ENCODE data around the gene CTCF. TPM values are rescaled to one million over a fixed set of nuclear protein-coding genes. Genes with fewer than 3 reads are reported as not detected.

The CTCF gene
- total RNA-seq, 4 donors from 2014 or later, result 36.2 to 50.1 (median 46.9) TPM

DNA sequence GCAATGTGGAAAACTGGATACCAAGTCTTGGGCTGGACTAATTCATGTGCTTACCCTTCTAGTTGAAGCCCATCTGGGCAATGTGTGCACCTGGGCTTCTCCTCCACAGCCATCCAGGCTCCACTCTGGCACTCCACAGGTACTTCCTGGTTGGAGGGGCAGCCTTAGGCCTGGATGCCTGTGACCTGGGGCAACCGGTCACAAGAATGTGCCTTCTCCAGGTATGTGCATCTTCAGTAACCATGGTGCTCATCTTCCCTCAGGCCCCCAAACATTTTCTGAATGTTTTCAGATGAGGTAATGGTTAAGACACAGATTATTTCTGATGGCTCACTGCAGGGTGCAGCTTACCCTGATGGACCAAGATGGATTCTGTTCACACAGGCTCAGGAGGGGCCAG lies 115.4 kb downstream of the CTCF start:
- H3K9me3 ChIP-seq, result no peaks in the 10 kb centered on the region
- no peak overlapping the region for H3K4me3 ChIP-seq
- no peak overlapping the region for H3K27ac ChIP-seq
- DNase-seq (ENCODE audit: low spot score in 2 of 2), result no peak
- WGBS, result 91% methylated on average over 1 of the region's 1 CpG
- no peak for TF ChIP-seq POLR2AphosphoS5 (IDR thresholded peaks at IDR 0.05)
- TF ChIP-seq, protein P1, sequence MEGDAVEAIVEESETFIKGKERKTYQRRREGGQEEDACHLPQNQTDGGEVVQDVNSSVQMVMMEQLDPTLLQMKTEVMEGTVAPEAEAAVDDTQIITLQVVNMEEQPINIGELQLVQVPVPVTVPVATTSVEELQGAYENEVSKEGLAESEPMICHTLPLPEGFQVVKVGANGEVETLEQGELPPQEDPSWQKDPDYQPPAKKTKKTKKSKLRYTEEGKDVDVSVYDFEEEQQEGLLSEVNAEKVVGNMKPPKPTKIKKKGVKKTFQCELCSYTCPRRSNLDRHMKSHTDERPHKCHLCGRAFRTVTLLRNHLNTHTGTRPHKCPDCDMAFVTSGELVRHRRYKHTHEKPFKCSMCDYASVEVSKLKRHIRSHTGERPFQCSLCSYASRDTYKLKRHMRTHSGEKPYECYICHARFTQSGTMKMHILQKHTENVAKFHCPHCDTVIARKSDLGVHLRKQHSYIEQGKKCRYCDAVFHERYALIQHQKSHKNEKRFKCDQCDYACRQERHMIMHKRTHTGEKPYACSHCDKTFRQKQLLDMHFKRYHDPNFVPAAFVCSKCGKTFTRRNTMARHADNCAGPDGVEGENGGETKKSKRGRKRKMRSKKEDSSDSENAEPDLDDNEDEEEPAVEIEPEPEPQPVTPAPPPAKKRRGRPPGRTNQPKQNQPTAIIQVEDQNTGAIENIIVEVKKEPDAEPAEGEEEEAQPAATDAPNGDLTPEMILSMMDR (IDR thresholded peaks at IDR 0.05), result no peak
- TF ChIP-seq POLR2A (IDR thresholded peaks at IDR 0.05), result no peak
- no peak for TF ChIP-seq EP300 (IDR thresholded peaks at IDR 0.05)
- H3K36me3 ChIP-seq, result peaks cover 10% of the 10 kb centered on the region
- peaks cover 44% of the 10 kb centered on the region for H3K4me1 ChIP-seq
- no peaks in the 10 kb centered on the region for H3K27me3 ChIP-seq

DNA sequence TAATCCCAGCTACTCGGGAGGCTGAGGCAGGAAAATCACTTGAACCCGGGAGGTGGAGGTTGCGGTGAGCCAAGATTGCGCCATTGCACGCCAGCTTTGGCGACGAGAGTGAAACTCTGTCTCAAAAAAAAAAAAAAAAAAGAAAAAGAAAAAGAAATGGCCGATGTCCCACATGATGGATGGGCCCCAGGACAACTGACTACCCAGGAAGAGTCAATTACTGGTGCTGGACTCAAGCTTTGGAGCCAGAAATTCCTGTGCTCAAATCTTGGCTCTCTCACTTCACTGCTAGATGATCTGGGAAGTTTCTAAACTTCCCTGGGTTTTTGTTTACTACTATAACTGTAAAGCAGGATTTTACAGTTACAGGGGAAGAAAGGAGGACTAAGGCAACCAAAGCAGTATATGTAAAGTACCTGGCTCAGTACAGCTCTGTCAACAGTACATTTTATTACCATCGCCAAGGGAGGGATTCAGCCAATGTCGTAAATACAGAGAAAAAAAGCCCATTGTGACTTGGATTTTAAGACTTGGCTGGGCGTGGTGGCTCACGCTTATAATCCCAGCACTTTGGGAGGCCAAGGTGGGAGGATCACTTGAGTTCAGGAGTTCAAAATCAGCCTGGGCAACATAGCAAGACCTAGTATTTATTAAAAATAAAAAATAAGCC lies 116.2 kb downstream of the CTCF start:
- no peak for DNase-seq (ENCODE audit: low spot score in 2 of 2)
- Histone ChIP-seq H3K4me1 (peaks cover 37% of the 10 kb centered on the region), H3K4me3 (no peak overlapping the region), H3K9me3 (no peaks in the 10 kb centered on the region), H3K27me3 (no peaks in the 10 kb centered on the region), H3K36me3 (peaks cover 10% of the 10 kb centered on the region), H3K27ac (no peak overlapping the region)
- TF ChIP-seq POLR2A (IDR thresholded peaks at IDR 0.05), result no peak
- 73% methylated on average over 12 of the region's 12 CpGs for WGBS

DNA sequence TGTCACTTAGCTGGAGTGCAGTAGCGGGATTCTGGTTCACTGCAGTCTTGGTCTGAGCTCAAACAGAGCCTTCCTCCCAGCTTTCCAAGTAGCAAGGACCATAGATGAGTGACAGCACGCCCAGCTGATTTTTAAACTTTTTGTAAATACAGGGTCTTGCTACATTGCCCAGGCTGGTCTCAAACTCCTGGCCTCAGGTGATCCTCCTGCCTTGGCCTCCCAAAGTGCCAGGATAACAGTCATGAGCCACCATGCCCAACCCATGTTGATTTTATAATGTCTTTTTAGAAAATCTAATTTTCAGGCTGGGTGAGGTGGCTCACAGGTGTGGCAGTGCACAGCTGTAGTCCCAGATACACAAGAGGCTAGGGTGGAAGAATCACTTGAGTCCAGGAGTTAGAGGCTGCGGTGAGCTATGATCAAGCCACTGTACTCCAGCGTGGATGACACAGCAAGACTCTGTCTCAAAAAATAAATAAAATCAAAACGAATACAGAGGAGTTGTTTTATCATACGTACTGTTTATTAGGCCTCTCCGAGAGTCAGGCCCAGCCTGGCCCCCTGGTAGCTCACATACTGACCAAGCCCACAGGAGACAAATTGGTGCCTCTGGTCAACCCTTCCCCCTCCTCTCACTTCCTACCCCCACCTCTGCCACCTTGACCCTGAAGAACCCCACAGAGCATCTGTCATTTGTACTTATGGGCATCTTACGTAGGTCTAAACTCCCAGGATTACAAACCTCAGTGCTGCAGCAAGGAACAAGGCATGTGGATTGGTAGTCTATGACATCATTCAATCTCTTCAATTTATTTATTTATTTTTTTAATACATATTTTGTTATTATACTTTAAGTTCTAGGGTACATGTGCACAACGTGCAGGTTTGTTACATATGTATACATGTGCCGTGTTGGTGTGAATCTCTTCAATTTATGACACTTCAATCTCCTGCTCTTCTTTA lies 117.9 kb downstream of the CTCF start:
- WGBS, result 93% methylated on average over 10 of the region's 10 CpGs
- TF ChIP-seq, protein P1 (IDR thresholded peaks at IDR 0.05), result no peak
- TF ChIP-seq EP300 (IDR thresholded peaks at IDR 0.05), result no peak
- TF ChIP-seq POLR2AphosphoS5 (IDR thresholded peaks at IDR 0.05), result no peak
- no peak for TF ChIP-seq POLR2A (IDR thresholded peaks at IDR 0.05)
- H3K4me1 ChIP-seq, result peaks cover 37% of the 10 kb centered on the region

DNA sequence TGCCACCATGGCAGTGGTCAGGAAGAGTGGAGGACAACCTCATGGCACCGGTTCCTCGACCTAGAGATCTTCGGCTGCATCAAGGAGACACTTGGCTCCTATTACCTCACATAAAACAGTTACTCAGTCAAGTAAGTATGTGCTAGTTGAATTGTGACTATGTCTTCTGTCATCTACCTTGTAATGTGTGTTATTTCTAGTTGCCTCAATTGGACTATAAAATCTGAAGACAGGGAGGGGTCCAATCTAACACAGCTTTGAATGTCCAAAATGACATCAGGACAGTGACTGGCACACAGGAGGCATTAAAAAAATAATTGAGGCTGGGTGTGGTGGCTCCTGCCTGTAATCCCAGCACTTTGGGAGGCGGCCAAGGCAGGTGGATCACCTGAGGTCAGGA lies 121.4 kb downstream of the CTCF start:
- Histone ChIP-seq H3K27me3 (no peaks in the 10 kb centered on the region), H3K36me3 (peaks cover 13% of the 10 kb centered on the region), H3K27ac (no peak overlapping the region), H3K4me3 (no peak overlapping the region), H3K4me1 (peaks cover 28% of the 10 kb centered on the region), H3K9me3 (no peaks in the 10 kb centered on the region)
- DNase-seq (ENCODE audit: low spot score in 2 of 2), result no peak
- TF ChIP-seq POLR2AphosphoS5 (IDR thresholded peaks at IDR 0.05), result no peak
- TF ChIP-seq POLR2A (IDR thresholded peaks at IDR 0.05), result no peak
- TF ChIP-seq, protein P1 (IDR thresholded peaks at IDR 0.05), result no peak
- no peak for TF ChIP-seq EP300 (IDR thresholded peaks at IDR 0.05)
- 74% methylated on average over 4 of the region's 4 CpGs for WGBS

More for the DNA sequence above, 117.9 kb downstream of the CTCF start:
- Histone ChIP-seq H3K27ac (no peak overlapping the region), H3K4me3 (no peak overlapping the region), H3K9me3 (no peaks in the 10 kb centered on the region), H3K36me3 (peaks cover 14% of the 10 kb centered on the region), H3K27me3 (no peaks in the 10 kb centered on the region)
- no peak for DNase-seq (ENCODE audit: low spot score in 2 of 2)

DNA sequence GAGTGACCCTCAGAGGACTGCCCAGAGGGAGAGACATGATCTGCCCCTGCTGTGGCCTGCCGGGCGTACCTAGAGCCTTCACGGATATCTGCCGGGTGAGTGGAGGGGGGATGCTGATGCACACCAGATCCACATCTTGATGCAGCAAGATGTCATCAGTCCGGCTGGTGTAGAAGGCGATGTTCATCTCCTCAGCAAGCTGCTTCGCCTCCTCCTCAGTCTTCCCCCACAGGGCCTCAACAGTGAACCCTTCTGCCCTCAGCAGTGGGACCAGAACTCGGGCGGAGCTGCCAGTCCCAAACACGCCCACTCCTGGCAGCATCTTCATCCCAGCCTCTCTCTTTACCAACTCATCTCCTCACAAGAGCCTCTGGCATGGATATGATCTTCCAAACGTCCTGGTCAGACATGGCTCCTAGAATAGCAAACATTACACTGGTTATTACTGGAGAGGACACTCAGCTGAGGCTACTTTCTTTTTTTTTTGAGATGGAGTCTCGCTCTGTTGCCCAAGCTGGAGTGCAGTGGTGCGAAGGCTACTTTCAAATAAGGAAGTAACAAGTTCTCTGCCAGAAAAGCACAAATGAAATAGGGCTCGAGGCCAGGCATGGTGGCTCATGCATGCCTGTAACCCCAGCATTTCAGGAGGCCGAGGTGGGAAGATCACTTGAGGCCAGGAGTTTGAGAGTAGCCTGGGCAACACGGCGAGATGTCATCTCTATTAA lies 123.2 kb downstream of the CTCF start:
- no peaks in the 10 kb centered on the region for H3K9me3 ChIP-seq
- no peak overlapping the region for H3K4me3 ChIP-seq
- peaks cover 28% of the 10 kb centered on the region for H3K4me1 ChIP-seq
- H3K27ac ChIP-seq, result peak overlapping the region; percentile 27
- WGBS, result 74% methylated on average over 16 of the region's 17 CpGs
- peaks cover 13% of the 10 kb centered on the region for H3K36me3 ChIP-seq
- H3K27me3 ChIP-seq, result no peaks in the 10 kb centered on the region
- DNase-seq (ENCODE audit: low spot score in 2 of 2), result no peak
- TF ChIP-seq POLR2A (IDR thresholded peaks at IDR 0.05), result no peak
- TF ChIP-seq EP300 (IDR thresholded peaks at IDR 0.05), result no peak
- TF ChIP-seq, protein P1 (IDR thresholded peaks at IDR 0.05), result no peak
- TF ChIP-seq POLR2AphosphoS5 (IDR thresholded peaks at IDR 0.05), result no peak

Other genes with a start within 250 kb of the CTCF start
- under 1 TPM in 1 of 4 donors, not detected in 3; 0.25 TPM for gene KCTD19, start 235.8 kb upstream of the CTCF start, total RNA-seq
- gene LRRC36, start 235.7 kb upstream of the CTCF start, total RNA-seq, result under 1 TPM in 2 of 4 donors, not detected in 2; 0.42 to 0.56 TPM
- gene TPPP3, start 169.0 kb upstream of the CTCF start, total RNA-seq, result 100 to 1,000 TPM in 3 of 4 donors, 10 to 100 TPM in 1; 47.6 to 182 (median 121) TPM
- gene ZDHHC1, start 146.0 kb upstream of the CTCF start, total RNA-seq, result 10 to 100 TPM; 14.0 to 31.0 (median 23.8) TPM
- gene HSD11B2, start 131.4 kb upstream of the CTCF start, total RNA-seq, result 100 to 1,000 TPM in 1 of 4 donors, 10 to 100 TPM in 3; 45.6 to 164 (median 69.1) TPM
- 100 to 1,000 TPM in 3 of 4 donors, 10 to 100 TPM in 1; 90.0 to 134 (median 110) TPM for gene ATP6V0D1, start 81.4 kb upstream of the CTCF start, total RNA-seq
- not detected for gene AGRP, start 79.0 kb upstream of the CTCF start, total RNA-seq
- gene RIPOR1, start 33.7 kb upstream of the CTCF start, total RNA-seq, result 10 to 100 TPM; 20.6 to 41.5 (median 28.3) TPM
- 1 to 10 TPM in 1 of 4 donors, under 1 TPM in 3; 0.19 to 2.3 (median 0.51) TPM for gene CARMIL2, start 82.6 kb downstream of the CTCF start, total RNA-seq
- gene ACD, start 97.7 kb downstream of the CTCF start, total RNA-seq, result 10 to 100 TPM; 17.6 to 33.9 (median 22.3) TPM
- 1 to 10 TPM; 2.3 to 4.3 (median 3.4) TPM for gene PARD6A, start 98.4 kb downstream of the CTCF start, total RNA-seq
- 10 to 100 TPM; 10.1 to 33.6 (median 13.7) TPM for gene ENKD1, start 104.2 kb downstream of the CTCF start, total RNA-seq
- 1 to 10 TPM; 2.1 to 6.8 (median 3.6) TPM for gene C16orf86, start 104.3 kb downstream of the CTCF start, total RNA-seq
- gene GFOD2, start 156.8 kb downstream of the CTCF start, total RNA-seq, result 10 to 100 TPM; 18.3 to 31.1 (median 25.9) TPM
- gene RANBP10, start 244.0 kb downstream of the CTCF start, total RNA-seq, result 10 to 100 TPM; 18.4 to 35.2 (median 27.6) TPM
- 1 to 10 TPM in 2 of 4 donors, under 1 TPM in 2; 0.34 to 1.4 (median 0.87) TPM for gene TSNAXIP1, start 244.4 kb downstream of the CTCF start, total RNA-seq

Data from suprapubic skin (tissue), 4 donors.